Left ventricle myocardium inferior (tissue), 1 donor: Measurements from ENCODE around the gene LSR. TPM values are rescaled to one million over a fixed set of nuclear protein-coding genes. Genes with fewer than 3 reads are reported as not detected.
"Not testable (repeated sequence)": the region's sequence is repeated elsewhere in the genome, so short reads cannot be mapped to it uniquely, and the experiment has no call there.

Experiments used
- DNase-seq: peaks from one replicate; pipeline ENCODE4 v3.0.0-alpha.2; 2020
- H3K27ac ChIP-seq: fragments of 200-600 bp; replicated peaks from 2 replicates; pipeline ENCODE4 v1.8.0; 2021
- H3K27me3 ChIP-seq: fragments of 200-600 bp; 2 replicates; pipeline ENCODE4 v1.8.0; 2021; ENCODE audit warnings: low read depth
- H3K36me3 ChIP-seq: fragments of 200-600 bp; 2 replicates; pipeline ENCODE4 v1.8.0; 2021
- H3K4me1 ChIP-seq: fragments of 200-600 bp; 2 replicates; pipeline ENCODE4 v1.8.0; 2021
- H3K4me3 ChIP-seq: fragments of 200-600 bp; 2 replicates; pipeline ENCODE4 v1.8.0; 2021; ENCODE audit warnings: mild to moderate bottlenecking, moderate library complexity
- H3K9me3 ChIP-seq: fragments of 200-600 bp; replicated peaks from 2 replicates; pipeline ENCODE4 v1.8.0; 2021
- CTCF ChIP-seq: fragments of 200-600 bp; IDR thresholded peaks from 2 replicates; pipeline ENCODE4 v1.8.0; 2021; ENCODE audit warnings: antibody characterized with exemption, mild to moderate bottlenecking, borderline replicate concordance
- intact Hi-C: fragments of 100-400 bp; cut with micrococcal nuclease; formaldehyde crosslinking; loops from one replicate; pipeline ENCODE4 v1.11.0; 2022
- total RNA-seq: library from RNA; stranded (reverse); fragmentation: NEBNext Ultra II Directional; extraction: Animal tissue kit (Norgen Biotek cat#: 25700); gene quantifications from one replicate; pipeline ENCODE4 v1.2.1, GENCODE V29; 2021
- donor health status: DM: no; HTN: yes; CAD: no; lungs with severe emphysema.

LSR gene
- total RNA-seq, 1 donor from 2014 or later, result 4.5 TPM

GRCh38 chr19:35279985-35280821 is 31.4 kb downstream of the LSR start:
- peaks cover 32% of the 10 kb centered on the region for H3K27me3 ChIP-seq
- DNase-seq, result no peak
- H3K4me1 ChIP-seq, result peaks cover 11% of the 10 kb centered on the region
- H3K4me3 ChIP-seq, result no peak overlapping the region
- H3K9me3 ChIP-seq, result no peaks in the 10 kb centered on the region
- no peak overlapping the region for H3K27ac ChIP-seq
- H3K36me3 ChIP-seq, result peaks cover 38% of the 10 kb centered on the region
- intact Hi-C loops, result no loop called here
- TF ChIP-seq CTCF, result no peak

- intact Hi-C loops, result no loop called here
- Histone ChIP-seq H3K27ac (no peak overlapping the region), H3K9me3 (no peaks in the 10 kb centered on the region), H3K4me1 (peaks cover 11% of the 10 kb centered on the region), H3K4me3 (no peak overlapping the region), H3K27me3 (peaks cover 39% of the 10 kb centered on the region), H3K36me3 (peaks cover 30% of the 10 kb centered on the region)
- no peak for DNase-seq
- no peak for TF ChIP-seq CTCF
Observed at GRCh38 chr19:35281303-35281702, 32.5 kb downstream of the LSR start.

- intact Hi-C loops, result no loop called here
- no peak overlapping the region for H3K27ac ChIP-seq
- no peaks in the 10 kb centered on the region for H3K9me3 ChIP-seq
- no peak for DNase-seq
- peaks cover 11% of the 10 kb centered on the region for H3K4me1 ChIP-seq
- TF ChIP-seq CTCF, result no peak
- H3K36me3 ChIP-seq, result peaks cover under 1% of the 10 kb centered on the region
- H3K27me3 ChIP-seq, result peaks cover 60% of the 10 kb centered on the region
- no peak overlapping the region for H3K4me3 ChIP-seq
Observed at GRCh38 chr19:35284153-35285094, 35.6 kb downstream of the LSR start.

GRCh38 chr19:35285095-35285449 is 36.3 kb downstream of the LSR start:
- Histone ChIP-seq H3K36me3 (no peaks in the 10 kb centered on the region), H3K27me3 (peaks cover 60% of the 10 kb centered on the region), H3K4me1 (peaks cover 11% of the 10 kb centered on the region), H3K27ac (no peak overlapping the region), H3K4me3 (no peak overlapping the region), H3K9me3 (no peaks in the 10 kb centered on the region)
- intact Hi-C loops, result no loop called here
- no peak for TF ChIP-seq CTCF
- DNase-seq, result no peak

- DNase-seq, H3K4me3 ChIP-seq, H3K27ac ChIP-seq, H3K36me3 ChIP-seq, intact Hi-C loops, H3K9me3 ChIP-seq: not testable (repeated sequence)
- Histone ChIP-seq H3K27me3 (peaks cover 63% of the 10 kb centered on the region), H3K4me1 (peaks cover 11% of the 10 kb centered on the region)
Observed at GRCh38 chr19:35285465-35285864, 36.7 kb downstream of the LSR start.

- H3K4me3 ChIP-seq, H3K36me3 ChIP-seq, H3K9me3 ChIP-seq, H3K27ac ChIP-seq, DNase-seq, intact Hi-C loops: not testable (repeated sequence)
- H3K27me3 ChIP-seq, result peaks cover 69% of the 10 kb centered on the region
- peaks cover 11% of the 10 kb centered on the region for H3K4me1 ChIP-seq
Observed at GRCh38 chr19:35286101-35286500, 37.3 kb downstream of the LSR start.
